Muscle layer of duodenum (tissue), 2 donors: ENCODE data around the gene SLC16A9.
"Not testable (repeated sequence)": the region's sequence is repeated elsewhere in the genome, so short reads cannot be mapped to it uniquely, and the experiment has no call there.

Experiments
- H3K27ac ChIP-seq: one replicate; pipeline ENCODE4 v1.7.0; 2013; ENCODE audit warnings: mild to moderate bottlenecking, low read length
- H3K27me3 ChIP-seq: one replicate; pipeline ENCODE4 v1.7.0; 2013; ENCODE audit warnings: low read depth, mild to moderate bottlenecking, control low read depth, low read length
- H3K36me3 ChIP-seq, 2 donors: one replicate each; pipeline ENCODE4 v1.7.0; 2013; ENCODE audit warnings: low read length in 2 of 2, control low read depth in 1 of 2, mild to moderate bottlenecking in 1 of 2; ENCODE audit not compliant: insufficient read depth in 2 of 2, control insufficient read depth in 1 of 2
- H3K4me1 ChIP-seq, 2 donors: one replicate each; pipeline ENCODE4 v1.7.0; 2013; ENCODE audit warnings: low read length in 2 of 2, mild to moderate bottlenecking in 2 of 2, control low read depth in 1 of 2, moderate library complexity in 1 of 2; ENCODE audit not compliant: insufficient read depth in 2 of 2, control insufficient read depth in 1 of 2
- H3K4me3 ChIP-seq, 2 donors: one replicate each; pipeline ENCODE4 v1.7.0; 2013; ENCODE audit warnings: low read length in 2 of 2, low read depth in 1 of 2, mild to moderate bottlenecking in 1 of 2
- H3K9me3 ChIP-seq, 2 donors: one replicate each; pipeline ENCODE4 v1.7.0; 2013; ENCODE audit warnings: low read length in 2 of 2, control low read depth in 1 of 2, mild to moderate bottlenecking in 1 of 2; ENCODE audit not compliant: control insufficient read depth in 1 of 2
- donor health status: healthy.

The SLC16A9 gene, protein sequence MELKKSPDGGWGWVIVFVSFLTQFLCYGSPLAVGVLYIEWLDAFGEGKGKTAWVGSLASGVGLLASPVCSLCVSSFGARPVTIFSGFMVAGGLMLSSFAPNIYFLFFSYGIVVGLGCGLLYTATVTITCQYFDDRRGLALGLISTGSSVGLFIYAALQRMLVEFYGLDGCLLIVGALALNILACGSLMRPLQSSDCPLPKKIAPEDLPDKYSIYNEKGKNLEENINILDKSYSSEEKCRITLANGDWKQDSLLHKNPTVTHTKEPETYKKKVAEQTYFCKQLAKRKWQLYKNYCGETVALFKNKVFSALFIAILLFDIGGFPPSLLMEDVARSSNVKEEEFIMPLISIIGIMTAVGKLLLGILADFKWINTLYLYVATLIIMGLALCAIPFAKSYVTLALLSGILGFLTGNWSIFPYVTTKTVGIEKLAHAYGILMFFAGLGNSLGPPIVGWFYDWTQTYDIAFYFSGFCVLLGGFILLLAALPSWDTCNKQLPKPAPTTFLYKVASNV

DNA sequence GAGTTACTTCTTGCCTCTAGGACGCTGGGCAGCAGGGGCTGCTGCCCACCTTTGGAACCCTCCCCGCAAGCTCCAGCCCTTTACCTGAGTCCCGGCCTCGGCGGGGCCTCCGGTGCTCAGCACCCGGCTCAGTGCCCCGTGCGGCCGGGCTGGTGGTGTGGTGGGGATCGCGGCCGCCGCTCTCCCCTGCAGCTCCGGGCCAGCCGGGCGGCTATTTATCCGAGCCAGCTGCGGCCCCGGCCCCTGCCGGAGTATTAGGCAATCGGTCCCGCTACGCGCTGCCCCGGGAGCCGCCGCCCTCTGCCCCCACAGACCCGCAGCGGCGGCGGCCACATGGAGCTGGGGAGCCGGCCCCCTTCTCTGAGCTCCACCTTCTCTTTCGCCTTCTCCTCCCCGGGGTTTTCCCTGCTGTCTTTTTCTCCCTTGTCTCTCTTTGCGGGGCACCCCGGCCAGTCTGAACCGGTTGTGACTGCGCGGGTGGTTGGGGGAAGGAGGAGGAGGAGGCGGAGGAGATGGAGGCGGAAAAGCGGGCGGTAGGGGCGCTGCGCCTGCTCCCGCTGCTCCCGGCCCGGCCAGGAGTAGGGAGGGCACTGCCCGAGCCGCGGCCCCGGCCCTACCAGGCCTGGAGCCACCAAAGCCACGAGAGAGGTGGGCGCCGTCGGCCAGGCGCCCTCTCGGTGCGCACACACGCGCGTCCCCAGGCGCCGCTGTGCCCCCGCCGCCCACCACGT is at the start of gene SLC16A9:
SLC16A9 (minus strand) TSS at position 456 of the 731 bp plus-strand sequence. CDS start 25,559 bp downstream, outside the sequence.
- Histone ChIP-seq H3K27me3 (peaks cover 3% of the 10 kb centered on the region), H3K4me1 (peaks cover 0 to 17% of the 10 kb centered on the region in 2 donors), H3K36me3 (no peaks in the 10 kb centered on the region), H3K27ac (no peak within 1 kb of the TSS), H3K9me3 (no peaks in the 10 kb centered on the region), H3K4me3 (peak within 1 kb of the TSS; percentile 50 to 80)

DNA sequence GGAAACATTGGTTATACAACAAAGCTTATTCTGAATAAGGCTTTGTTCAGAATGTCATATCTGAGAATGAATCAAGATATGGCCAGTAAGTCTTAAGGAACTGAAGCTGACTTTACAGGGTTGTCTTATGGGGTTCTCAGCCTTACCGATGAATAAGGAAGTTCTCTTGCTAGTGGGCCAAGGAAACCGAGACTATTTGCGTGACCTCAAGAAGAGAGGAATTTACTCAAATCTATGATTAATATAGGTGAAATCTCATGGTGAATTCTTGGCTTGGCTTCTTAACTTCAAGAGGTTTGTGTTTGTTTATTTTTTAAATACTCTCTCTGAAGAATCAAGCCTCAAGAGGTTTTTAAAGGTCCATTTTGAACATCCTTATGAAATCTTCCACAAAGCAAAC is 48.3 kb upstream of the SLC16A9 start:
- Histone ChIP-seq H3K27me3 (no peaks in the 10 kb centered on the region), H3K4me1 (no peaks in the 10 kb centered on the region), H3K27ac (no peak overlapping the region), H3K4me3 (no peak overlapping the region), H3K9me3 (no peaks in the 10 kb centered on the region), H3K36me3 (no peaks in the 10 kb centered on the region)

DNA sequence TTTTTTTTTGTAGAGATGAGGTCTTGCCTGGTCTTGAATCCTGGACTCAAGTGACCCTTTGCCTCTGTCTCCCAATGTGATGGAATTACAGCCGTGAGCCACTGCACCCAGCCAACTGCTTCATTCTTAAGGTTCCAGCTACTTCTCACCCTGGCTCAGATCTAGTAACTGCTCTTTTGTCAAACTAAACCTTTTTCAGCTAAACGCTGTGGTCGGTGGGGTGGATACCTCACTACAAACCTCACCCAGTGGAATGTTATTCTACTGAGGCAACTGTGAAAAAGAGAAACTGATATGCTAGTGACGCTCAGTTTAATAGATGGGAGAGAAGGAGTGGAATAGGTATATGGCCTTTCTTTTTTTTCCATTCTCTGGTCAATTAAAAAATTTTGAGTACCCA is 45.3 kb upstream of the SLC16A9 start:
- Histone ChIP-seq H3K4me1 (no peaks in the 10 kb centered on the region), H3K36me3 (no peaks in the 10 kb centered on the region), H3K4me3 (no peak overlapping the region), H3K9me3 (no peaks in the 10 kb centered on the region), H3K27me3 (no peaks in the 10 kb centered on the region), H3K27ac (no peak overlapping the region)

DNA sequence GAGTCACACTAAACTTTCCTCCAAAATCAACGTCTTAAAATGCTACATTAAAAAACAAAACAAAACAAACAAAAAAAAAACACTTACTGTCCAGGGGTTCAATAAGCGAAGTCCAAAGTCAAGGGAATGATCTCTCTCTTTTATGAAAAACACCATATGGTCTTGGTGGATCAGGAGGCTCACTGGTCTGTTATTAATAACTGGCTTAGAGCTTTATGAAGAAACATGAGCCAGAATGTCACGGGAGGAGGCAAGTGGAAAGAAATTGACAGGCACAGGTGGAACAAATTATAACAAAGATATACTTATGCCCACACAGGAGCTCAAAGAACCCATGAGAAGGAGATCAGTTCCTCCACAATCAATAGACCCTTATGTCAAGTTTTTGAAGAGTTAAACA is 43.6 kb upstream of the SLC16A9 start, which contains the start of gene MRLN:
MRLN (minus strand) TSS at position 189 of the 400 bp plus-strand sequence.
- Histone ChIP-seq H3K36me3 (no peaks in the 10 kb centered on the region), H3K9me3 (no peaks in the 10 kb centered on the region), H3K27ac (no peak within 1 kb of the TSS), H3K4me3 (no peak within 1 kb of the TSS), H3K27me3 (no peaks in the 10 kb centered on the region), H3K4me1 (no peaks in the 10 kb centered on the region)

DNA sequence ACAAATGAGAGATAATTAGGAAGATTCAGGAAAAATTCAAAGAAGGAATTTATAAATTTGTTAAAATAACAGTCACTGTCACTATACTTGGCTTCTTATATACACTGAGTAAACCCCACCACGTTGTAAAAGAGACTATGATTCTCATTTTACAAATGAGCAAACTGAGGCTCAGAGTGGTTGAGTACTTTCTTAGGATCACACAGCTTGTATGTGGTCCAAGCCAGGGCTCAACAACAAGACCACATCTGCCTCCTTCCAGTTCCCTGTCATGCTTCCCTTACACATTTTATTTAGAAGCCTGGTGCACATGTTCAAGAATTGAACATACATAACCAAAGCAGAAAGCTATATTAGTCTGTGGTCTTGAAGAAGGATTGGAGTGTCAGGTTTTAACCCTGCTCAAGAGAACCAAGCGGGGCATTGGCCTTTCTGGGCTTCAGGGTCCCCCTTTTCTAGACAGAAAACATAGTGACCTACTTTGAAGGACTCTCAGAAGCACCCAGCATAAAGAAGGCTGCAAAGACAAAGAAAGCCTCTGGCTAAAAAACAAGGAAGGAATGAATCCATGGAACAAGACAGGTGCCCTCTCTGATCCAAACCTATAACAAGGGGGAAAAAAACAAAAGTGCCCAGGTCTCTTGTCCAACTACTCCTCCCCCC is 42.8 kb upstream of the SLC16A9 start:
- H3K9me3 ChIP-seq = no peaks in the 10 kb centered on the region
- H3K4me3 ChIP-seq = no peak overlapping the region
- H3K27me3 ChIP-seq = no peaks in the 10 kb centered on the region

DNA sequence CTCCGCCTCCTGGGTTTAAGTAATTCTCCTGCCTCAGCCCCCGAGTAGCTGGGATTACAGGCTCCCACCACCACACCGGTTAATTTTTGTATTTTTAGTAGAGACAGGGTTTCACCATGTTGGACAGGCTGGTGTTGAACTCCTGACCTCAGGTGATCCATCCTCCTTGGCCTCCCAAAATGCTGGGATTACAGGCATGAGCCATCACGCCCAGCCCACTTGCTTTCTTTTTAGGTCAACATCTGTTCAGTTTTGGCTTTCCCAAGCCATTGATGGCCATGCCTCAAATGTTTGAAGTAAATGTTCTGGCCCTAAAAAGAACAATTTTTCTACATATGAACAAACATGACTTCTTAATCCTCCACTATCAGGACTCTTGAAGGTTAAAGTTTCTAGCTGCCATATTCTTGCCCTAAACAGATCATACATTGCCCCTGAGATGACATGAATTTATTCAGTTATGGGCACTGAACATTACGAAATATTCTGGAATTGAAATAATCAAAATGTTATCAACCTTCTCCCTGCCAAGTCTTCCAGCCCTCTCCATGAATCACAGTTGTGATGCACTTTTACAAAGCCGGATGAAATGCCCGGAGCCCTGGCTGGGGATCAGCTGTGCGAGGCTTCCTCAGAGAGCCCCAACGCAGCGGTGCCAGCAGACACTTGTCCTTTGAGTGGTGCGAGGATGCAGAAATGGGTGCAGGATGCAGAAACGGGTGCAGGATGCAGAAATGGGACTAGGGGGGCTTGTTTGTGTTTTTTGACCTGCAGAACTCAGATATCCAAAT is 40.7 kb upstream of the SLC16A9 start:
- Histone ChIP-seq H3K27ac (no peak overlapping the region), H3K4me1 (no peaks in the 10 kb centered on the region), H3K4me3 (no peak overlapping the region), H3K36me3 (no peaks in the 10 kb centered on the region), H3K9me3 (no peaks in the 10 kb centered on the region), H3K27me3 (no peaks in the 10 kb centered on the region)

More for the DNA sequence above, 42.8 kb upstream of the SLC16A9 start:
- Histone ChIP-seq H3K4me1 (no peaks in the 10 kb centered on the region), H3K36me3 (no peaks in the 10 kb centered on the region), H3K27ac (no peak overlapping the region)

DNA sequence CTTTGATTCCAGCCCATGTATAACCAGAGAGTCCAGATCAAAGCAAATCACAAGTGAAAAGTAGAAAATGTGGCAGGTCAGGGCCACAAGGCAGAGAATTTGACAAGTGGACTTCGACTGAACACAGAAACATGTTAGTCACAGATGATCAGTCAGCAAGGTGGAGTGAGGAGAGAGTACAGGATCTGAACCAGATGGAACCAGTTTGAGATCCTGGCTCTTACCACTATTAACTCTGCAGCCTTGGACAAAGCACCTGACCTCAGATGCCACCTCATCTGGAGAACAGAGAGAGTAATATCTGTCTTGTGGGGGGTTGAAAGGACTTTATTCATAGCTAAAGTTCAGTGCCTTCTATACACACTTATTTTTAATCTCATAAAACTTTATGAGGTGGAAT is 39.2 kb upstream of the SLC16A9 start:
- H3K36me3 ChIP-seq = no peaks in the 10 kb centered on the region
- no peak overlapping the region for H3K4me3 ChIP-seq
- H3K27ac ChIP-seq = no peak overlapping the region
- H3K4me1 ChIP-seq = no peaks in the 10 kb centered on the region
- H3K27me3 ChIP-seq = no peaks in the 10 kb centered on the region
- H3K9me3 ChIP-seq = no peaks in the 10 kb centered on the region

DNA sequence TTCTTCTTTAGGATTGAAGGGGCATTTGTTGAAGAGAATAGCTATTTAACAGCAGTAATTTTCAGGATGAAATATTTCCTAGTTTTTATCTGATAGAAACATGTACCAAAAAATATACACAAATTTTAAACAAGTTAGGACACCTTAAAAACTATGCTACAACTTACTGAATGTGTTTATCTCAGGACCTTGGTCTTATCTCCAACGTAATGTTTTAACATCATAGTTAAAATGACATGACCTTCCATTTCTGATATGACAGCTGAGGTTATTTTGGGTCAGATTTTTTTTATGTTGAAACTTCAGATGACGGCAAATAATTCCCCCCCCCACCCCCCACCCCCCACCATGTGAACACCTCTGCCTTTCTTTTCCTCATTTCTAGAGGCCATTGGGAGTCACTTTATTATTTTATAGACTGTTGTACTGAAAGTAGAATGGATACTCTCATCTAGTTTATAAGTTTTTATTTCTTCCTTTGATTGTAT is 35.6 kb upstream of the SLC16A9 start:
- H3K36me3 ChIP-seq = no peaks in the 10 kb centered on the region
- H3K4me3 ChIP-seq = no peak overlapping the region
- H3K9me3 ChIP-seq = no peaks in the 10 kb centered on the region
- no peak overlapping the region for H3K27ac ChIP-seq
- no peaks in the 10 kb centered on the region for H3K4me1 ChIP-seq
- no peaks in the 10 kb centered on the region for H3K27me3 ChIP-seq

DNA sequence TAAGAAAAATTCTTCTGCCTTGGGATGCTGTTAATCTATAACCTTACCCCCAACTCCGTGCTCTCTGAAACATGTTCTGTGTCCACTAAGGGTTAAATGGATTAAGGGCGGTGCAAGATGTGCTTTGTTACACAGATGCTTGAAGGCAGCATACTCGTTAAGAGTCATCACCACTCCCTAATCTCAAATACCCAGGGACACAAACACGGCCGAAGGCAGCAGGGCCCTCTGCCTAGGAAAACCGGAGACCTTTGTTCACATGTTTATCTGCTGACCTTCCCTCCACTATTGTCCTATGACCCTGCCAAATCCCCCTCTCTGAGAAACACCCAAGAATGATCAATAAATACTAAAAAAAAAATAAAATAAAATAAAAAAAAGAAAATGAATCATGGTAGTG is 35.1 kb upstream of the SLC16A9 start:
- H3K4me3 ChIP-seq, H3K36me3 ChIP-seq, H3K27ac ChIP-seq, H3K4me1 ChIP-seq, H3K27me3 ChIP-seq, H3K9me3 ChIP-seq: not testable (repeated sequence)

DNA sequence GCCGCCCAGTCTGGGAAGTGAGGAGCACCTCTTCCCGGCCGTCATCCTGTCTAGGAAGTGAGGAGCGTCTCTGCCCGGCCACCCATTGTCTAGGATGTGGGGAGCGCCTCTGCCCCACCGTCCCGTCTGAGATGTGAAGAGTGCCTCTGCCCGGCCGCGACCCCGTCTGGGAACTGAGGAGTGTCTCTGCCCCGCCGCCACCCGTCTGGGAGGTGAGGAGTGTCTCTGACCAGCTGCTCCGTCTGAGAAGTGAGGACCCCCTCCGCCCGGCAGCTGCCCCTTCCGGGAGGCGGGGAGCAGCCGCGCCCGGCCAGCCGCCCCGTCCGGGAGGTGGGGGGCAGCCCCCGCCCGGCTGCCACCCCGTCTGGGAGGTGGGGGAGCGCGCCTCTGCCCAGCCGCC is 34.5 kb upstream of the SLC16A9 start:
- H3K27ac ChIP-seq, H3K4me1 ChIP-seq, H3K27me3 ChIP-seq, H3K36me3 ChIP-seq, H3K9me3 ChIP-seq, H3K4me3 ChIP-seq: not testable (repeated sequence)
